ENCODE data around the gene LY86. TPM values are rescaled to one million over a fixed set of nuclear protein-coding genes. Genes with fewer than 3 reads are reported as not detected.
"Not testable (repeated sequence)": the region's sequence is repeated elsewhere in the genome, so short reads cannot be mapped to it uniquely, and the experiment has no call there.

The LY86 gene
- total RNA-seq, 1 donor from 2014 or later: not detected

- peak; percentile 1 for DNase-seq (ENCODE audit: low read depth)
Observed at GRCh38 chr6:6595952-6596351, 7.4 kb downstream of the LY86 start.

DNA sequence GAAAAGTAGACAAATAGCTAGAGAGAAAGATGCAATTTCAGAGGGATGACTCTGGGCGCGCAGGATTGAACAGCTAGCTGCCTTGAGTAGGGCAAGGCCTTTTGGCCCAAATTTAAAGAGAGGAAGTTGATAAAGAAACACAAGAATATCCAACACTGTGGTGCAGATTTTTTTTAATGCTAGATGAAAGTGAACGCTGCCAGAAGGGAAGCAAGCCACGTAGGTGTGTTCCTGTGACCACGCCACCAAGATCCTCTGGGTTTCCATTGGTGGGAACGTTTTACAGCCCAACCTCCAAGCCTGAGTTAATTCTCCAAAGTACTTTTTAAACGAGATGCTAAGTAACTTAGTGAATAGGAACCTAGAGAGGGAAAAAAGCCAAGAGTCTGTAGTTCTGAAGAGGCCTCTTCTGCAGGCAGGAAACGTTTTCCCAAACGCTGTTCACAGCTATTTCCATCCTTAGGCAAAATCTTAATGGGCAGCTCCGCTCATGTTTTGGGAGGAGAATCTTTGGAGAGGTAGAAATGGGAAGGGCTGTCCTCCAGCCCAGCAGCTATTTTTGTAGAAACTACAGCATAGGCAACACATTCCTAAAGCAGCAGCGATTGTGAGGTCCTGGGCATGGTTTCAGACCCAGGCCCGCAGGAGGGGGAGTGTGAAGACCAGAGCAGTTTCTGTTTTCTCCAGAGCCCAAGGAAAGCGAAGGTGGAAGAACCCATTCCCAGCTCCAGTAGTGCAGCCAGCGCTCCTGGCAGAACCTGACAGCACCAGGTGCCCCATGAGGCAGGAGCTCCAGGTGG is 8.2 kb downstream of the LY86 start:
- no peak for DNase-seq (ENCODE audit: low read depth)

GRCh38 chr6:6597682-6598081 is 9.2 kb downstream of the LY86 start:
- peak; percentile 7 for DNase-seq (ENCODE audit: low read depth)

DNA sequence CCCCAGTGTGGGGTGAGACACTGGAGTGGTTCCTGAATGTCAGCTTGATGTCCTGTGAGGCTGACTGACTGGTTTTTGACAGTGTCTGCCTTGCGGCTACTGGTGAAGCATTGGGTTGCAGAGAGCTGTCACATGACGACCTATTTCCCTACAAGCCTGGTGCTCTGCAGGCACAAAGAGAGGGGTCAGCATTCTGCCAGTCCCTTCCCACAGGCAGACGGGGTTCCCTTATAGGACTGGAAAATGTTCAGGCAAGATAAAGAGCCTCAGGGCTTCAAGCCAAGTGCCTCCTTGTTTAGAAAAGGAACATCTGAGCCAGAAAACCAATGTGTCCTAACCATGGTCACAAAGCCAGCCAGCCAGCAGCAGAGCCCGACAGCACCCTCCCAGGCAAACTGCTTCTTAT is 11.0 kb downstream of the LY86 start:
- DNase-seq (ENCODE audit: low read depth): no peak

- no peak for DNase-seq (ENCODE audit: low read depth)
Observed at GRCh38 chr6:6600875-6601274, 12.4 kb downstream of the LY86 start.

DNA sequence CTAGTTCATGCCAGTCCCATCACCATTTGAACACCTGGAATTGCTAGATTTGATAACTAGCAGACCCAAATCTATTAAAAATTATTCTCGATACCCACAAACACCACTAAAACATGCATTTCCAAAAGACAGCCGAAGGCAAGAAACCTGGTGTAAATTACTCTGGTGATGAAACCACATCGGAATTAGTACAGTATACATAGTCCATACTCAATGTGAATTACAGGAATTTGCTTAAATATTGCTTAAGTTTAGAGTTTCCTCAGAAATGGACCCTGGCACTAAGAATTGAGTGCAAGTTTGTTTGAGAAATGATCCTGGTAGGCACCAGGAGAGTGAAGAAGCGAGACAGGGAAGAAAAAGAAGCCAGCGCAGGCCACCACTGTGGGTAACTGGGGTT is 13.7 kb downstream of the LY86 start:
- no peak for DNase-seq (ENCODE audit: low read depth)

DNA sequence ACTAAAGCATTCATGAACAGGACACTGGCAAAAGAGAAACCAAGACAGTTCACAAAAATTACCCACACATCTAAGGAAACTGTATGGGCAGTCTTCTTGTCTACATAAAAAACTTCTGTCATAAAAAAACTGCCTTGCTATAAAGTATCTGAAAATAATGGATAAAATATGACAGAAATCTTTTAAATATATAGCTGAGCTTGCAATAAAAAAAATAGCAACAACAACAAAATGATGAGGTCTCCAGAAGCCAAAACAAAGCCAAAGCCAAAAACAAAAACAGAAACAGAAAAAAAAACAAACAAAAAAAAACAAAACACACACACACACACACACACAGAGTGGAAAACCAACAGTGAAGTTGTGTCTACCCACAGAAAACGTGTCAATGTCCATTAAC is 14.8 kb downstream of the LY86 start:
- DNase-seq (ENCODE audit: low read depth): no peak

DNA sequence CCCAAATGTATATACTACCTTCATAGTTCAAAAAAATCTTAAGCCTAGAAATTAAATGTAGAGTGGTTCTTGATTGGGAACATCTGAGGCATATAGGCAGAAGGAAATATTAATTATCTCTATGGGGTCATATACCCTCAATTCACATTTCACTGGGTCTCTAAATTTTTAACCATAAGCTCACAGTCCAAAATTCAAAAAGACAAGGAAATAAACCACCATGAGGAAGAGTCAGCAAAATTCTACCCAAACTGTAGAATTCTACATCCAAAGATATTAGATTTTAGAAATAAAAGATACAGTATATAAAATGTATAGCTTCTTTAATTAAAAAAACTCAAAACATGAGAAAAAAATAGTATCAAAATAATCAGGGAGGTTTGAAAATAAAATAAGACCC is 15.5 kb downstream of the LY86 start:
- DNase-seq (ENCODE audit: low read depth): no peak

DNA sequence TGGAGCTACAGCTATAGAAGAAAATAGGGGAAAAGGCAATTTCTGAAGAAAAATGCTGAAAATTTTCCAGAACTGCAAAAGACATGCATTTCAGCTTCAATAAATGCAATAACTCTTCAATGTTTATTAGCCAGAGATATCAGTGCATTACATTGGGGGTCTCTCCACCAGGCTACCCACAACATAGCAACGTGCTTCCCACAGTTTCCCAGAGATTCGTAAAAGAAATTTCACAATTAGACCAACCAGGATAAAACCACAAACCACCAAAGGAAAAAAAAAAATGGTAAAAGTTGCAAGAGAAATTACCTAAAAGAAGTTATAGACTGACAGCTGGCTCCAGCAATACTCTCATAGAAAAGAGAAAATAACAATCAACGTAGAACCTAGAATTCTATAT is 16.0 kb downstream of the LY86 start:
- DNase-seq (ENCODE audit: low read depth): no peak

GRCh38 chr6:6605873-6606272 is 17.4 kb downstream of the LY86 start:
- no peak for DNase-seq (ENCODE audit: low read depth)

GRCh38 chr6:6606391-6607030 is 18.0 kb downstream of the LY86 start:
- not testable (repeated sequence) for DNase-seq (ENCODE audit: low read depth)

DNA sequence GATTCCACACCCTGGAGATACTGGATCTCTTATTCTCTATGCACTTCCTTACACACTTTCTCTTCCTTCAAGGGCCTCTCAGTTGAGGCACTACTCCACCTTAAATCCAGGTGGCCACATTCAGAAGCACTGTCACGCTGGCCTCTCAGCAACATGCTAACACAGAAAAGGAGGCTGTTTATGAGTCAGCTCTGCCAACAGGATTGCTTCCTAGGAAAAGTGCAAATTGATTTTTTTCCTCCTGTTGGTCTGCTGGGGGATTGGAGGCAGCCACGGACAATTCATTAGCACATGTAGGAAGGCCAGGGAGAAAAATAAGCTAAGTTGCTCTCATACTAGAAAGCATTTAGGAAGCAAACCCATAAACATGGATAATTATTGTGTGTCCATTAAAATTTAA is 20.9 kb downstream of the LY86 start:
- DNase-seq (ENCODE audit: low read depth): no peak

GRCh38 chr6:6610031-6610591 is 21.6 kb downstream of the LY86 start:
- DNase-seq (ENCODE audit: low read depth): no peak

GRCh38 chr6:6611486-6611885 is 23.0 kb downstream of the LY86 start:
- no peak for DNase-seq (ENCODE audit: low read depth)

- no peak for DNase-seq (ENCODE audit: low read depth)
Observed at GRCh38 chr6:6612308-6612707, 23.8 kb downstream of the LY86 start.

GRCh38 chr6:6613103-6613718 is 24.7 kb downstream of the LY86 start:
- DNase-seq (ENCODE audit: low read depth): not testable (repeated sequence)

DNA sequence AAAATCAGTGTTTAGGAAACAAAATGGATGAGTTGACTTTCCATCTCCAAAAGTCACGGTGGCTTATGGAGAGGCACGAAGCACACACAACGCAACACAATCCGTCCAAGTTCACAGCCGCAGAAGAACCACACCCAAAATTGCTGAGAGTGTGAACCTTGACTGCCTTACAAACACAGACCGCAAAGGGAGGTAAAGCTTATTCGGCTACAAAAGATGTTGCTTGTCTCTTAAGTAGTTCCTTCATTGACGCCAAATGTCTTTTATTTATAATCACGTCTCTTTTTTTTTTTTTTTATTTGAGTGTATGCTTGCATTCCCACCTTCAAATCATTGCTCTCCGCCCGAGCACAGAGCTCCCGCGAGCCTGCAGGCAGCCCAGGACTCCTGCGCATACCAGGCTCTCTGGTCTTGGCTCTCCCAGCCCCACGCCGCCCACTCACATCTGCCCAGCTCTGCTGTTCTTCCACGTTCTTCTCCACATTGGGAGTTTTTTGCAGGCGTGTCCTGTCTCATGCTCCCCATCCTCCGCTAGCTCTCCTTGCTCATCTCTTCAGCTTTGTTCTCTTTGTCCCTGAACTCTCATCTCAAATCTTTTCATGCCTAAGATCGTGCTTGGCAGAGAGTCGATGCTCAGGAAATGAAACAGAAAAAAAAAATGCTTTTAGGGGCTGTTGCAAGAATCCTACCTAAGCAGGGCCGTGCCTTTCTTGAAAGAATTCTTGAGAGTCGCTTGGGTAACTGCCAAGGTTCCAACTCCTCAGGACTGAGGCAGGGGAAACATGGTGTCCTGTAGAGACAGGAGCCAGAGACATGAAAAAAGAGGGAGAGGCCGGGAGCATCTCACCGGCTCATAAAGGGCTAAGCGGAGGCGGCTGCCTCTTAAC is 25.8 kb downstream of the LY86 start:
- no peak for DNase-seq (ENCODE audit: low read depth)

- DNase-seq (ENCODE audit: low read depth): no peak
Observed at GRCh38 chr6:6614983-6615349, 26.4 kb downstream of the LY86 start.

GRCh38 chr6:6616656-6617055 is 28.1 kb downstream of the LY86 start:
- DNase-seq (ENCODE audit: low read depth): peak; percentile 85

GRCh38 chr6:6619021-6619794 is 30.7 kb downstream of the LY86 start:
- DNase-seq (ENCODE audit: low read depth): no peak

Measured in myocyte (in vitro differentiated cells).